Measurements from ENCODE around the gene ETV1. TPM values are rescaled to one million over a fixed set of nuclear protein-coding genes. Genes with fewer than 3 reads are reported as not detected.

The ETV1 gene
- total and polyA plus RNA-seq, 2 donors from 2014 or later: 2.0 to 28.6 TPM

DNA sequence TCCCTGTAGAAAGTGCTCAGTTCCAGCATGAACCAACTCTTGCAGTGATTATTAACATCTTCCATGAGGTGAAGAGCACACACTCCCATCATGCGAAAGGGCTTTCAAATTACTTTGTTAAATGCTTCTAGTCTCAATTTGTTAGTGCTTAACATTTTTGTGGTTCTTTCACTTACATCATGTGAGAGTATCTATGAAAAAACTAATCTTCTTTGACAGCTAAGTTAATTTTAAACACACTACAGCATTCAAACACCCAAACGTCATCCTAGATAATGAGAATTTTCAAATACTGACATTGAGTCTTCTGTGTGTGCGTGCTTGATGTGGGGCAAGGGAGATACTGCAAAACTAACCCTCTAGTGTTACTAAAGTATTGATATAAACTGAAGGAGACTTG, 84.8 kb downstream of the ETV1 start:
- FAIRE-seq (no peak), DNase-seq (no peak)
- Histone ChIP-seq H3K36me3 (ENCODE audit: control insufficient read depth in 2 of 3, insufficient read depth in 3 of 3, low read length in 3 of 3) (no peaks in the 10 kb centered on the region), H3K4me3 (ENCODE audit: low read length in 3 of 3) (no peak overlapping the region), H3K9ac (ENCODE audit: low read length in 3 of 3) (no peak overlapping the region), H3K9me3 (ENCODE audit: control insufficient read depth in 2 of 3, insufficient read depth in 1 of 3, low read length in 3 of 3) (no peaks in the 10 kb centered on the region), H3K4me1 (ENCODE audit: control insufficient read depth in 2 of 3, insufficient read depth in 2 of 3, low read depth in 1 of 3, low read length in 3 of 3) (no peaks in the 10 kb centered on the region), H3K27ac (ENCODE audit: low read depth in 2 of 2, low read length in 2 of 2) (no peak overlapping the region), H3K27me3 (ENCODE audit: control insufficient read depth, insufficient read depth, low read length) (no peaks in the 10 kb centered on the region)
- intact Hi-C loops (cut with DNase I): no loop called here
- no peak for TF ChIP-seq CTCF (IDR thresholded peaks at IDR 0.05; ENCODE audit: borderline replicate concordance, extremely low read depth, insufficient read depth)

DNA sequence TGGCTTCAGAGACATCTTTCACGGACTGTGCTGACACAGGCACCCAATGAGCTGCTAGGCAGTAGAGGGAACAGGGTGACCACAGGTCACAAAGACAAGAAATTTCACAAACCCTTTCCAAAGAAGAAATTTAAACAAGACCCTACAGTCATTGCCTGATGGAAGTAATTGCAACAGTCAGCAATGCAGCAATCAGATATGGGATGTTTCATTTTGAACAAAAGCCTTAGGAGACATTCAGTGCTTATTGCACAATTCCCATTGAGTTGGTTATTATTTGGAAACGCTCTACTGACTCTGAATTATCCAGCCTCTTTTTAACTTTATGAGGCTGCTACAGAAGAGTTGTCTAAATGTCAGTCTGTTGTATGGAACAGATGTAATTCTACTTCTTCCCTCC, 85.5 kb downstream of the ETV1 start:
- H3K36me3 ChIP-seq (ENCODE audit: control insufficient read depth in 2 of 3, insufficient read depth in 3 of 3, low read length in 3 of 3): no peaks in the 10 kb centered on the region
- H3K9me3 ChIP-seq (ENCODE audit: control insufficient read depth in 2 of 3, insufficient read depth in 1 of 3, low read length in 3 of 3): no peaks in the 10 kb centered on the region
- intact Hi-C loops (cut with DNase I): no loop called here

GRCh38 chr7:13901577-13901976, 87.9 kb downstream of the ETV1 start:
- no peaks in the 10 kb centered on the region for H3K4me1 ChIP-seq (ENCODE audit: control insufficient read depth in 2 of 3, insufficient read depth in 2 of 3, low read depth in 1 of 3, low read length in 3 of 3)
- no peak overlapping the region for H3K4me3 ChIP-seq (ENCODE audit: low read length in 3 of 3)
- intact Hi-C loops (cut with DNase I): no loop called here
- H3K9me3 ChIP-seq (ENCODE audit: control insufficient read depth in 2 of 3, insufficient read depth in 1 of 3, low read length in 3 of 3): no peaks in the 10 kb centered on the region
- H3K36me3 ChIP-seq (ENCODE audit: control insufficient read depth in 2 of 3, insufficient read depth in 3 of 3, low read length in 3 of 3): no peaks in the 10 kb centered on the region
- H3K27ac ChIP-seq (ENCODE audit: low read depth in 2 of 2, low read length in 2 of 2): no peak overlapping the region
- no peak for TF ChIP-seq CTCF (IDR thresholded peaks at IDR 0.05; ENCODE audit: borderline replicate concordance, extremely low read depth, insufficient read depth)
- no peaks in the 10 kb centered on the region for H3K27me3 ChIP-seq (ENCODE audit: control insufficient read depth, insufficient read depth, low read length)
- H3K9ac ChIP-seq (ENCODE audit: low read length in 3 of 3): no peak overlapping the region
- DNase-seq (no peak), FAIRE-seq (no peak)

More for the DNA sequence above, 85.5 kb downstream of the ETV1 start:
- TF ChIP-seq CTCF (IDR thresholded peaks at IDR 0.05; ENCODE audit: borderline replicate concordance, extremely low read depth, insufficient read depth): no peak
- H3K9ac ChIP-seq (ENCODE audit: low read length in 3 of 3): no peak overlapping the region
- no peak overlapping the region for H3K4me3 ChIP-seq (ENCODE audit: low read length in 3 of 3)
- H3K4me1 ChIP-seq (ENCODE audit: control insufficient read depth in 2 of 3, insufficient read depth in 2 of 3, low read depth in 1 of 3, low read length in 3 of 3): no peaks in the 10 kb centered on the region
- DNase-seq (no peak), FAIRE-seq (no peak)
- H3K27ac ChIP-seq (ENCODE audit: low read depth in 2 of 2, low read length in 2 of 2): no peak overlapping the region
- H3K27me3 ChIP-seq (ENCODE audit: control insufficient read depth, insufficient read depth, low read length): no peaks in the 10 kb centered on the region

- H3K9me3 ChIP-seq (ENCODE audit: control insufficient read depth in 2 of 3, insufficient read depth in 1 of 3, low read length in 3 of 3): no peaks in the 10 kb centered on the region
- FAIRE-seq (no peak), DNase-seq (no peak)
- H3K4me3 ChIP-seq (ENCODE audit: low read length in 3 of 3): no peak overlapping the region
- H3K27ac ChIP-seq (ENCODE audit: low read depth in 2 of 2, low read length in 2 of 2): no peak overlapping the region
- no peaks in the 10 kb centered on the region for H3K4me1 ChIP-seq (ENCODE audit: control insufficient read depth in 2 of 3, insufficient read depth in 2 of 3, low read depth in 1 of 3, low read length in 3 of 3)
- no peaks in the 10 kb centered on the region for H3K27me3 ChIP-seq (ENCODE audit: control insufficient read depth, insufficient read depth, low read length)
- H3K9ac ChIP-seq (ENCODE audit: low read length in 3 of 3): no peak overlapping the region
- H3K36me3 ChIP-seq (ENCODE audit: control insufficient read depth in 2 of 3, insufficient read depth in 3 of 3, low read length in 3 of 3): no peaks in the 10 kb centered on the region
- intact Hi-C loops (cut with DNase I): no loop called here
- no peak for TF ChIP-seq CTCF (IDR thresholded peaks at IDR 0.05; ENCODE audit: borderline replicate concordance, extremely low read depth, insufficient read depth)
Observed at GRCh38 chr7:13898957-13899670, 90.4 kb downstream of the ETV1 start.
